GM23248 (cell line): Measurements from ENCODE around the gene ARID1B.

Source experiments
- EZH2 ChIP-seq: fragments of 200-600 bp; sonication (generic); IDR thresholded peaks from 2 replicates; pipeline ENCODE4 v1.6.1; 2018; ENCODE audit warnings: antibody characterized with exemption, mild to moderate bottlenecking; ENCODE audit not compliant: insufficient read depth, poor library complexity, severe bottlenecking
- EZH2phosphoT487 ChIP-seq: fragments of 200-600 bp; sonication (generic); IDR thresholded peaks from 2 replicates; pipeline ENCODE4 v1.6.1; 2018; ENCODE audit warnings: antibody characterized with exemption, moderate library complexity, mild to moderate bottlenecking, low read depth; ENCODE audit not compliant: insufficient read depth

DNA sequence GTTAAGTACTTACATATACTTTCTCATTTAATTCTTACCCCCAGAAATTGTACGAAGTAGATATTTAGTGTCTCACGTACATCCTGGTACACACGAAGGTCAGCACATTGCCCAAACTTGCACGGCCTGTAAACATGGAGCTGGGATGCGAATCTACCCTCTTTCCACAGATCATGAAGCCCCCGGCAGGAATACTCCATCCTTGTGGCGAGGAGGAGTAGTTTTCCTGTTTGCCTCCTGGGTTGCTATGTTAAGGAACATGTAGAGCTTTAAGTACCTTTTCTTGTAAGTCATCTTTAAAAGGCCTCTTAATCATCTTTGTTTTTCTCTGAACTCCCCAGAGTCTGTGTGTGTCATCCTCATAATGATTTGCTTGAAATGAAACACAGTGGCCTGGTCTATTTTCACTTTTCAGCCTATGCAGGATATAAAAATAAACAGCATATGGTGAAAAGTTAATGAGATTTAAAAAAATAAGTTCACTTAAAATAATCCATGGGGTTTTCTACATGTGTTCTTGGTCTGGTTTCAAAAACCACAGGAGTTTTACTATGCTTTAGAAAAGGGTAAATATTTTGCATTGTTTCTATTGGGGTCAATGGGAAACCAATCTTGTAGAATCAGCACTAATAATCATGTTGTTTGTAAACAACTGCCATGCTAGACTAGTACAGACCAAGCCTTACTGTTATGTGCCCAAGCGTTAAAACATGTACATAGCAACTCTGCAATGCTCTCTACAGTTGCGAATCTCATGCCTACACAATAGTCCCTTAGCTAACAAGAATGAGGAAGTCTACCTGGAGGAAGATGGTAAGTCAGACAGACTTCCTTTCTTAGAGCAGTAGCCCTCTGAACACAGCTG lies 9.3 kb upstream of the ARID1B start:
- TF ChIP-seq EZH2 (no peak), EZH2phosphoT487 (no peak)
